ENCODE results near the gene DNAH9.

Gene DNAH9

GRCh38 chr17:11768981-11769380 is 170.7 kb downstream of the DNAH9 start:
- no peak for DNase-seq (ENCODE audit: low read depth)

- no peak for DNase-seq (ENCODE audit: low read depth)
These were observed 173.8 kb downstream of the DNAH9 start for GRCh38 chr17:11772031-11772430.

- no peak for DNase-seq (ENCODE audit: low read depth)
These were observed 181.6 kb downstream of the DNAH9 start for GRCh38 chr17:11779892-11780291.

GRCh38 chr17:11780621-11781020 is 182.4 kb downstream of the DNAH9 start:
- no peak for DNase-seq (ENCODE audit: low read depth)

- DNase-seq (ENCODE audit: low read depth), result no peak
These were observed 188.6 kb downstream of the DNAH9 start for GRCh38 chr17:11786711-11787438.

- DNase-seq (ENCODE audit: low read depth), result no peak
These were observed 197.6 kb downstream of the DNAH9 start for GRCh38 chr17:11795906-11796305.

- no peak for DNase-seq (ENCODE audit: low read depth)
These were observed 199.5 kb downstream of the DNAH9 start for GRCh38 chr17:11797803-11798202.

GRCh38 chr17:11803231-11803969 is 205.1 kb downstream of the DNAH9 start:
- no peak for DNase-seq (ENCODE audit: low read depth)

GRCh38 chr17:11805138-11805537 is 206.9 kb downstream of the DNAH9 start:
- no peak for DNase-seq (ENCODE audit: low read depth)

GRCh38 chr17:11805952-11806351 is 207.7 kb downstream of the DNAH9 start:
- DNase-seq (ENCODE audit: low read depth), result no peak

GRCh38 chr17:11807606-11808005 is 209.3 kb downstream of the DNAH9 start:
- no peak for DNase-seq (ENCODE audit: low read depth)

GRCh38 chr17:11813278-11813677 is 215.0 kb downstream of the DNAH9 start:
- DNase-seq (ENCODE audit: low read depth), result no peak

- no peak for DNase-seq (ENCODE audit: low read depth)
These were observed 215.6 kb downstream of the DNAH9 start for GRCh38 chr17:11813871-11814270.

- no peak for DNase-seq (ENCODE audit: low read depth)
These were observed 216.5 kb downstream of the DNAH9 start for GRCh38 chr17:11814655-11815262.

- DNase-seq (ENCODE audit: low read depth), result no peak
These were observed 218.1 kb downstream of the DNAH9 start for GRCh38 chr17:11816409-11816808.

- no peak for DNase-seq (ENCODE audit: low read depth)
These were observed 225.6 kb downstream of the DNAH9 start for GRCh38 chr17:11823862-11824261.

- no peak for DNase-seq (ENCODE audit: low read depth)
These were observed 227.4 kb downstream of the DNAH9 start for GRCh38 chr17:11825572-11826209.

- no peak for DNase-seq (ENCODE audit: low read depth)
These were observed 234.3 kb downstream of the DNAH9 start for GRCh38 chr17:11832401-11833137.

- no peak for DNase-seq (ENCODE audit: low read depth)
These were observed 238.2 kb downstream of the DNAH9 start for GRCh38 chr17:11836508-11836907.

- no peak for DNase-seq (ENCODE audit: low read depth)
These were observed 241.8 kb downstream of the DNAH9 start for GRCh38 chr17:11840052-11840451.

GRCh38 chr17:11840831-11841230 is 242.6 kb downstream of the DNAH9 start:
- DNase-seq (ENCODE audit: low read depth), result no peak

- no peak for DNase-seq (ENCODE audit: low read depth)
These were observed 250.1 kb downstream of the DNAH9 start for GRCh38 chr17:11848330-11848729.
